HG03159 (cell line): ENCODE results near the gene TRAF5.
"Not testable (repeated sequence)": the region's sequence is repeated elsewhere in the genome, so short reads cannot be mapped to it uniquely, and the experiment has no call there.

Source experiments
- ATAC-seq: cut with Tn5 transposase; IDR thresholded peaks from one replicate; pipeline ENCODE4 v1.9.1; 2021; ENCODE audit warnings: mild to moderate bottlenecking, moderate library complexity; ENCODE audit not compliant: unreplicated experiment

TRAF5 gene

GRCh38 chr1:211326528-211327345 is at the start of gene TRAF5:
Gene TRAF5, plus strand, starts transcription at chr1:211326833. Its CDS starts 26,407 bp downstream, at chr1:211353240.
- ATAC-seq: peak; percentile 28

GRCh38 chr1:211279340-211279739 is 47.3 kb upstream of the TRAF5 start:
- no peak for ATAC-seq

GRCh38 chr1:211280910-211281309 is 45.7 kb upstream of the TRAF5 start:
- no peak for ATAC-seq

- no peak for ATAC-seq
Observed at GRCh38 chr1:211281320-211282022, 45.2 kb upstream of the TRAF5 start.

- no peak for ATAC-seq
Observed at GRCh38 chr1:211282023-211282373, 44.6 kb upstream of the TRAF5 start.

- no peak for ATAC-seq
Observed at GRCh38 chr1:211285196-211285595, 41.4 kb upstream of the TRAF5 start.

- no peak for ATAC-seq
Observed at GRCh38 chr1:211287218-211287617, 39.4 kb upstream of the TRAF5 start.

- ATAC-seq: no peak
Observed at GRCh38 chr1:211292411-211292810, 34.2 kb upstream of the TRAF5 start.

- no peak for ATAC-seq
Observed at GRCh38 chr1:211296396-211296795, 30.2 kb upstream of the TRAF5 start.

GRCh38 chr1:211305044-211305443 is 21.6 kb upstream of the TRAF5 start:
- peak; percentile 97 for ATAC-seq

GRCh38 chr1:211309617-211310016 is 17.0 kb upstream of the TRAF5 start:
- no peak for ATAC-seq

- ATAC-seq: no peak
Observed at GRCh38 chr1:211313392-211313791, 13.2 kb upstream of the TRAF5 start.

GRCh38 chr1:211318576-211319280 is 7.9 kb upstream of the TRAF5 start:
- no peak for ATAC-seq

GRCh38 chr1:211319892-211320291 is 6.7 kb upstream of the TRAF5 start:
- ATAC-seq: no peak

GRCh38 chr1:211320980-211321379 is 5.7 kb upstream of the TRAF5 start:
- peak; percentile 43 for ATAC-seq

- not testable (repeated sequence) for ATAC-seq
Observed at GRCh38 chr1:211321646-211322045, 5.0 kb upstream of the TRAF5 start.

GRCh38 chr1:211323156-211324063 is 3.2 kb upstream of the TRAF5 start:
- ATAC-seq: peak; percentile 50

- ATAC-seq: no peak
Observed at GRCh38 chr1:211324992-211325775, 1.4 kb upstream of the TRAF5 start.

GRCh38 chr1:211326140-211326527 is 499 bp upstream of the TRAF5 start:
- no peak for ATAC-seq
